ENCODE measurements around the gene DAPL1.

- TF ChIP-seq, protein P1, sequence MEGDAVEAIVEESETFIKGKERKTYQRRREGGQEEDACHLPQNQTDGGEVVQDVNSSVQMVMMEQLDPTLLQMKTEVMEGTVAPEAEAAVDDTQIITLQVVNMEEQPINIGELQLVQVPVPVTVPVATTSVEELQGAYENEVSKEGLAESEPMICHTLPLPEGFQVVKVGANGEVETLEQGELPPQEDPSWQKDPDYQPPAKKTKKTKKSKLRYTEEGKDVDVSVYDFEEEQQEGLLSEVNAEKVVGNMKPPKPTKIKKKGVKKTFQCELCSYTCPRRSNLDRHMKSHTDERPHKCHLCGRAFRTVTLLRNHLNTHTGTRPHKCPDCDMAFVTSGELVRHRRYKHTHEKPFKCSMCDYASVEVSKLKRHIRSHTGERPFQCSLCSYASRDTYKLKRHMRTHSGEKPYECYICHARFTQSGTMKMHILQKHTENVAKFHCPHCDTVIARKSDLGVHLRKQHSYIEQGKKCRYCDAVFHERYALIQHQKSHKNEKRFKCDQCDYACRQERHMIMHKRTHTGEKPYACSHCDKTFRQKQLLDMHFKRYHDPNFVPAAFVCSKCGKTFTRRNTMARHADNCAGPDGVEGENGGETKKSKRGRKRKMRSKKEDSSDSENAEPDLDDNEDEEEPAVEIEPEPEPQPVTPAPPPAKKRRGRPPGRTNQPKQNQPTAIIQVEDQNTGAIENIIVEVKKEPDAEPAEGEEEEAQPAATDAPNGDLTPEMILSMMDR (IDR thresholded peaks at IDR 0.05) = no peak
- TF ChIP-seq POLR2A (IDR thresholded peaks at IDR 0.05) = no peak
Observed at GRCh38 chr2:158829167-158829566, 34.0 kb downstream of the DAPL1 start.
